CD14-positive monocyte (primary cell): ENCODE data around the gene TUBG1. TPM values are rescaled to one million over a fixed set of nuclear protein-coding genes. Genes with fewer than 3 reads are reported as not detected.

Experiments used
- DNase-seq, 3 donors: peaks; one replicate each; pipeline ENCODE4 v3.0.0-alpha.2; 2011 to 2022
- H2AFZ ChIP-seq: 2 replicates; pipeline ENCODE4 v1.6.0; 2012; ENCODE audit warnings: mild to moderate bottlenecking, low read depth, low read length, inconsistent platforms; ENCODE audit not compliant: insufficient read depth, poor library complexity, severe bottlenecking
- H3K27ac ChIP-seq, 2 donors: 1 replicate in 1 of 2; 2 replicates in 1 of 2; pipeline ENCODE4 v1.5.1; 2012 to 2013; ENCODE audit warnings: low read length in 2 of 2, control low read depth in 1 of 2, inconsistent platforms in 1 of 2, low read depth in 1 of 2, mild to moderate bottlenecking in 1 of 2
- H3K27me3 ChIP-seq, 2 donors: one replicate each; pipeline versions ENCODE4 v1.6.0 to v1.6.1; 2011 to 2013; ENCODE audit warnings: low read length in 2 of 2; ENCODE audit not compliant: control insufficient read depth in 2 of 2, insufficient read depth in 2 of 2
- H3K36me3 ChIP-seq, 2 donors: replicated peaks in 1 of 2; 1 replicate in 1 of 2; 2 replicates in 1 of 2; pipeline versions ENCODE4 v1.5.1 to v1.6.1; 2012 to 2013; ENCODE audit warnings: low read length in 2 of 2, control low read depth in 1 of 2, inconsistent platforms in 1 of 2, mild to moderate bottlenecking in 1 of 2; ENCODE audit not compliant: insufficient read depth in 2 of 2, control insufficient read depth in 1 of 2
- H3K4me1 ChIP-seq, 2 donors: 1 replicate in 1 of 2; 2 replicates in 1 of 2; pipeline versions ENCODE4 v1.5.1 to v1.6.1; 2012 to 2013; ENCODE audit warnings: low read length in 2 of 2, control low read depth in 1 of 2, inconsistent platforms in 1 of 2, mild to moderate bottlenecking in 1 of 2, moderate library complexity in 1 of 2; ENCODE audit not compliant: insufficient read depth in 2 of 2, control insufficient read depth in 1 of 2
- H3K4me2 ChIP-seq: replicated peaks from 2 replicates; pipeline ENCODE3; 2012; ENCODE audit warnings: low read length, moderate library complexity, mild to moderate bottlenecking; ENCODE audit not compliant: poor library complexity, severe bottlenecking; ENCODE audit errors: extremely low read depth
- H3K4me3 ChIP-seq, 3 experiments: fragments of 200-600 bp in 1 of 3; sonication (generic) in 1 of 3; replicated peaks in 1 of 3; 1 replicate in 2 of 3; 2 replicates in 1 of 3; pipeline ENCODE4 v1.5.1; 2011 to 2013; ENCODE audit warnings: low read length in 3 of 3, mild to moderate bottlenecking in 3 of 3, control low read depth in 2 of 3, low read depth in 2 of 3, inconsistent platforms in 1 of 3, moderate library complexity in 1 of 3
- H3K79me2 ChIP-seq: 2 replicates; pipeline ENCODE4 v1.6.0; 2012; ENCODE audit warnings: mild to moderate bottlenecking, control low read depth, inconsistent platforms, low read length, moderate library complexity; ENCODE audit not compliant: insufficient read depth
- H3K9ac ChIP-seq: 2 replicates; pipeline ENCODE4 v1.6.0; 2017; ENCODE audit warnings: low read length, mild to moderate bottlenecking; ENCODE audit not compliant: insufficient read depth, poor library complexity, severe bottlenecking
- H3K9me3 ChIP-seq, 2 donors: replicated peaks in 1 of 2; 1 replicate in 1 of 2; 2 replicates in 1 of 2; pipeline versions ENCODE4 v1.5.1 to v1.6.1; 2012 to 2013; ENCODE audit warnings: low read length in 2 of 2, control low read depth in 1 of 2; ENCODE audit not compliant: control insufficient read depth in 1 of 2, insufficient read depth in 1 of 2
- H4K20me1 ChIP-seq: 2 replicates; pipeline ENCODE4 v1.6.0; 2012; ENCODE audit warnings: mild to moderate bottlenecking, low read length, control low read depth, moderate library complexity; ENCODE audit not compliant: insufficient read depth
- H3K27ac Mint-ChIP-seq, 7 donors: one replicate each; pipeline ENCODE4 v1.8.0; 2020; ENCODE audit warnings: mild to moderate bottlenecking in 7 of 7, mixed read lengths in 7 of 7, moderate library complexity in 6 of 7, inconsistent platforms in 2 of 7
- H3K27me3 Mint-ChIP-seq, 3 donors: one replicate each; pipeline ENCODE4 v1.8.0; 2021 to 2022; ENCODE audit warnings: low read depth in 3 of 3, mild to moderate bottlenecking in 3 of 3, mixed read lengths in 3 of 3, moderate library complexity in 3 of 3, inconsistent platforms in 1 of 3
- H3K36me3 Mint-ChIP-seq, 2 donors: one replicate each; pipeline ENCODE4 v1.8.0; 2020; ENCODE audit warnings: mixed read lengths in 2 of 2, inconsistent platforms in 1 of 2, mild to moderate bottlenecking in 1 of 2
- H3K4me1 Mint-ChIP-seq: one replicate; pipeline ENCODE4 v1.8.0; 2020; ENCODE audit warnings: mild to moderate bottlenecking, mixed read lengths
- H3K4me3 Mint-ChIP-seq, 2 donors: one replicate each; pipeline ENCODE4 v1.8.0; 2020; ENCODE audit warnings: mild to moderate bottlenecking in 2 of 2, mixed read lengths in 2 of 2, moderate library complexity in 1 of 2
- H3K9me3 Mint-ChIP-seq, 7 donors: one replicate each; pipeline ENCODE4 v1.8.0; 2020 to 2022; ENCODE audit warnings: mixed read lengths in 7 of 7, mild to moderate bottlenecking in 6 of 7, moderate library complexity in 6 of 7, inconsistent platforms in 2 of 7
- CTCF ChIP-seq: fragments of 200-600 bp; IDR thresholded peaks from one replicate; pipeline ENCODE4 v1.8.0; 2022; ENCODE audit warnings: antibody characterized with exemption, mild to moderate bottlenecking
- WGBS: methylation state at CpG from one replicate; pipeline ENCODE4 v1.1.5; 2013; ENCODE audit warnings: missing lambda C conversion rate; ENCODE audit not compliant: insufficient coverage; 5-methylcytosine and 5-hydroxymethylcytosine counted together
- intact Hi-C, 2 donors: fragments of 100-400 bp; cut with micrococcal nuclease; formaldehyde crosslinking; loops; one replicate each; pipeline versions ENCODE4 v1.15.0 to v1.15.1; 2023
- polyA plus RNA-seq, 3 donors: library from polyadenylated mRNA; depleted of rRNA in 1 of 3; unstranded in 2 of 3; stranded (reverse) in 1 of 3; fragments of 300-500 nt in 2 of 3; fragments of >200 nt in 1 of 3; fragmentation: Illumina TruSeq in 2 of 3; gene quantifications; 1 replicate in 2 of 3; 2 replicates in 1 of 3; pipeline ENCODE4 v1.2.3, GENCODE V29; 2012 to 2021

Gene TUBG1
- polyA plus RNA-seq, 3 donors: 7.5 to 17.4 (median 10.2) TPM

- Mint-ChIP-seq H3K36me3 (peaks cover 29 to 58% of the 10 kb centered on the region in 2 donors), H3K4me3 (no peak overlapping the region), H3K9me3 (no peaks in the 10 kb centered on the region), H3K27me3 (no peaks in the 10 kb centered on the region), H3K27ac (no peak overlapping the region), H3K4me1 (no peaks in the 10 kb centered on the region)
- no peaks in the 10 kb centered on the region for H3K27me3 ChIP-seq
- no peak overlapping the region for H3K9ac ChIP-seq
- TF ChIP-seq CTCF: no peak
- H3K9me3 ChIP-seq: no peaks in the 10 kb centered on the region
- peaks cover 36% of the 10 kb centered on the region for H3K79me2 ChIP-seq
- peaks cover 80% of the 10 kb centered on the region for H4K20me1 ChIP-seq
- no peaks in the 10 kb centered on the region for H3K4me1 ChIP-seq
- no peak overlapping the region for H3K27ac ChIP-seq
- DNase-seq: no peak
- no peak overlapping the region for H3K4me2 ChIP-seq
- H3K36me3 ChIP-seq: peaks cover 24 to 39% of the 10 kb centered on the region in 2 donors
- intact Hi-C loops: no loop called here
- H3K4me3 ChIP-seq: no peak overlapping the region
- no peak overlapping the region for H2AFZ ChIP-seq
- WGBS: 90% methylated on average over 2 of the region's 3 CpGs
These were observed 13.1 kb upstream of the TUBG1 start for GRCh38 chr17:42596386-42596785.

DNA sequence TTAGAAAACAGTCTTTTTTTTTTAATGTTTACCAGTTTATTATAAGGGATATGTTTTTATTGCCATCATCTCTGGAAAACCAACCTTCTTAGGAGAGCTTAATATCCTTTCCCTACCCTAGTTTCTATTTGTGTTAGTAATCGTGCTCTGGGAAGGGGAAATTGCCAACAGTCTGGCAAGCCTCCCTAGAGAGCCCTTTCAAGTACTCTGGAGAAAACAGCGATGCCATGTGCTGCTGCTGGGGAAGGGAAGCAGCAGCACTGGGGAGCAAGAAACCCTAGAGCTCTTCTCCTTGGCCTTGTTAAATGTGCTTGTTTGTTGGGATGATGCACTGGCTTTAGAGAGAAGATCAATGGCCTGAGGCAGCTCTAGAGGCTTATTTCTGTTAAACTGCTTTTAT lies 10.6 kb upstream of the TUBG1 start:
- Mint-ChIP-seq H3K27ac (no peak overlapping the region), H3K27me3 (no peaks in the 10 kb centered on the region), H3K4me1 (no peaks in the 10 kb centered on the region), H3K9me3 (no peaks in the 10 kb centered on the region), H3K36me3 (peaks cover 21 to 55% of the 10 kb centered on the region in 2 donors), H3K4me3 (no peak overlapping the region)
- Histone ChIP-seq H3K4me3 (no peak overlapping the region), H3K9me3 (no peaks in the 10 kb centered on the region), H2AFZ (no peak overlapping the region), H3K9ac (no peak overlapping the region), H3K4me2 (no peak overlapping the region), H3K4me1 (no peaks in the 10 kb centered on the region), H3K36me3 (peaks cover 18 to 30% of the 10 kb centered on the region in 2 donors), H3K79me2 (peaks cover 60% of the 10 kb centered on the region), H4K20me1 (peaks cover 86% of the 10 kb centered on the region), H3K27ac (no peak overlapping the region), H3K27me3 (no peaks in the 10 kb centered on the region)
- intact Hi-C loops: no loop called here
- WGBS: 100% methylated on average over 1 of the region's 2 CpGs
- DNase-seq: no peak
- no peak for TF ChIP-seq CTCF
